GM12865 (cell line): ENCODE measurements around the gene CACNA1C.

Experiments used
- DNase-seq: peaks from one replicate; pipeline ENCODE4 v3.0.0; 2010; ENCODE audit warnings: low read depth
- H3K4me3 ChIP-seq: 2 replicates; pipeline ENCODE4 v1.5.1; 2011; ENCODE audit warnings: mild to moderate bottlenecking, low read depth, low read length, control low read depth
- CTCF ChIP-seq: IDR thresholded peaks from 2 replicates; pipeline ENCODE4 v1.5.1; 2011; ENCODE audit warnings: low read length, control low read depth, low read depth, inconsistent platforms; ENCODE audit not compliant: insufficient read depth; ENCODE audit errors: missing control alignments

CACNA1C gene

GRCh38 chr12:2347844-2348481 lies 295.2 kb downstream of the CACNA1C start:
- no peak for TF ChIP-seq CTCF
- no peak overlapping the region for H3K4me3 ChIP-seq
- DNase-seq, result no peak

- no peak for TF ChIP-seq CTCF
- DNase-seq, result no peak
- no peak overlapping the region for H3K4me3 ChIP-seq
Observed at GRCh38 chr12:2348482-2348852, 295.7 kb downstream of the CACNA1C start.

GRCh38 chr12:2351161-2351560 lies 298.4 kb downstream of the CACNA1C start:
- H3K4me3 ChIP-seq, result no peak overlapping the region
- TF ChIP-seq CTCF, result no peak
- DNase-seq, result no peak

DNA sequence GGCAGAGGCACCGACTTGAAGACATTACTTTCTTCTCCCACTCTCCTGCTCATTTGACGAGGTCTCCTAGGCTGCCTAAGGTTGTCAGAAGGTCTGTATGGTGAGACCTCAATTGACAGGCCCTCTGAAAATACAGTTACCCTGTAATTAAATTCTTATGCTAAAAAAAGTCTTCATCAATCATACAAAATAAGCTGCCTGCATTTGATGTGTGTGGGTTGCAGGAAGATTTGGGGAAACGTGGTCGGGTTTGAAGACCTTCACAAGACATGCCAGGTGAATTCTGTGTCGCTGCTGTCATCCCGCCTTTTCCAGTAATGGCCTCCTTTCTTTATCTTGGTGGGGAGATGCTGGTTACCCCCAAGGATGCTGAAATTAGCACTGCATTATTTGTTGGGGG lies 299.4 kb downstream of the CACNA1C start:
- TF ChIP-seq CTCF, result no peak
- no peak for DNase-seq

DNA sequence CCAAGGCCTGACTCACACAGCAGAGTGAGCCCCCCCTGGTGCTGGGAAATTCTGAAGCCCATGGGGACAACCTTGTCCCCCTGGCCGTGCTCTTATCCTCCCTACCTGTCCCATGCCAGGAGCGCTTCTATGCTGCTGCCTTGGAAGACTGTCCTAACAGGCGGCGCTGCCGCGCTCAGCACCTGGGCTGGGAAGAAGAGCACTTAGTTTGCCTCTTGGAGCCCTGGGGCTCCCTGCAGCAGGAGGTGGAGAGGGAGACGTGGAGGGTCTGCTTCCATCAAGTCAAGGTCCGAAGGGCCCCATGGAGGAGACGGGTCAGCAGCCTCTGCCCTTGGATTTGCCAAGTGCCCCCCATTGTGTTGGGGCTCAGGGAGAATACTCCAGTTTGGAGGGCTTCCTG lies 300.5 kb downstream of the CACNA1C start:
- H3K4me3 ChIP-seq, result no peak overlapping the region
- TF ChIP-seq CTCF, result no peak
- no peak for DNase-seq

More for the DNA sequence above, 299.4 kb downstream of the CACNA1C start:
- no peak overlapping the region for H3K4me3 ChIP-seq

- TF ChIP-seq CTCF, result no peak
- DNase-seq, result no peak
Observed at GRCh38 chr12:2353691-2354090, 300.9 kb downstream of the CACNA1C start.

More at GRCh38 chr12:2353691-2354090, 300.9 kb downstream of the CACNA1C start:
- H3K4me3 ChIP-seq, result no peak overlapping the region
